Measurements from ENCODE around the gene PHF2. TPM values are rescaled to one million over a fixed set of nuclear protein-coding genes. Genes with fewer than 3 reads are reported as not detected.
A peak's percentile ranks its signal among the peaks of the same experiment; 100 is the strongest.

The PHF2 gene
- total and polyA plus RNA-seq, 10 donors = 11.2 to 46.2 (median 31.0) TPM

DNA sequence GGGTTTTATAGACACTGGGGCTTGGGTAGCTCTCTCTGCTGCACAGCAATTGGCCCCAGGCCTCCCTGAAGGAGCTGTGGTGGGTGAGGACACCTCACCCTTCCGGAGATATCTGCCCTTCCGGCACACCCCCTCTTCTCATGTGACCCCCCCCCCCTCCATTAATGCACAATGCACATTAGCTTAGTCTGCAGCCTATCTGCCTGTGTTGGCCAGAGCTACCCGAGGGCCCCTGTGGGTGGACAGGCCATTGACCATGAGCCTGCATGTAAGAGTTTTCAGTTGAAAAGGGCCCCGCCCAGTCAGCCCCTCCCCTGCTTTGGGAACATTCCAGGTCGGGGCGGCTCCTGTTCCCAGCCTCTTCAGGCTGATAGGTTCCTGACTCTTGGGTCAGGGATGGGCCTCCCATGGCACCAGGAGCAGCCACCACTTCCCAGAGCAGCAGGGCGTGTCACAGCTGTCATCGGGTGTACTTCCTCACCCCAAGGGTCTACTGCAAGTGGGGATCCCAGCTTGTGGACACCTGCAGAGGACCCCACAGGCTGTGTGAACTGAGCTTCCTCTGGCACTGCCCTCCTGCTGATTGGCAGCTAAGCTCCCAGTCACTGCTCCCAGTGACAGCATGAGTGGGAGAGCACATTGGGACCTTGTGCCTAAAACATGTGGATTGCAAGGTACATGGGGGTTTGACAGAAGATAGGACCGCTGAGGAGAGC lies 17.8 kb downstream of the PHF2 start:
- H3K27ac ChIP-seq = peak overlapping the region in 4 of 8 donors; percentile 21 to 41 (median 29)

GRCh38 chr9:93595461-93595860 lies 19.1 kb downstream of the PHF2 start:
- H3K4me3 ChIP-seq = no peak overlapping the region
- no peak for DNase-seq
- H3K4me1 ChIP-seq = peaks cover 12 to 100% (median 65%) of the 10 kb centered on the region in 6 donors
- peaks cover 0 to 4% (median 0%) of the 10 kb centered on the region in 6 donors for H3K36me3 ChIP-seq
- H3K27ac ChIP-seq = no peak overlapping the region
- H3K27me3 ChIP-seq (replicated peaks in 1 of 7) = no peaks in the 10 kb centered on the region
- TF ChIP-seq POLR2AphosphoS5 (IDR thresholded peaks at IDR 0.05) (no peak), CTCF (IDR thresholded peaks at IDR 0.05 in 8 of 11, conservative IDR thresholded peaks at IDR 0.05 in 3 of 11) (no peak), POLR2A (IDR thresholded peaks at IDR 0.05) (no peak)
- 91 to 97% (median 96%) methylated on average over 5 of the region's 5 CpGs for WGBS, 5 donors
- intact Hi-C loops (cut with DNase I; ENCODE audit: low total_unique reads) = no loop called here
- no peaks in the 10 kb centered on the region for H3K9me3 ChIP-seq

More for the DNA sequence above, 17.8 kb downstream of the PHF2 start:
- DNase-seq = peak; percentile 72
- Histone ChIP-seq H3K36me3 (peaks cover 0 to 4% (median 0%) of the 10 kb centered on the region in 6 donors), H3K9me3 (no peaks in the 10 kb centered on the region), H3K4me1 (peaks cover 14 to 100% (median 64%) of the 10 kb centered on the region in 6 donors), H3K27me3 (replicated peaks in 1 of 7) (no peaks in the 10 kb centered on the region), H3K4me3 (no peak overlapping the region)
- 69 to 88% (median 72%) methylated on average over 7 to 9 of the region's 9 CpGs for WGBS, 5 donors
- TF ChIP-seq POLR2AphosphoS5 (IDR thresholded peaks at IDR 0.05) (no peak), POLR2A (IDR thresholded peaks at IDR 0.05) (no peak), CTCF (IDR thresholded peaks at IDR 0.05 in 8 of 11, conservative IDR thresholded peaks at IDR 0.05 in 3 of 11) (no peak)
- intact Hi-C loops (cut with DNase I; ENCODE audit: low total_unique reads) = no loop called here

- Histone ChIP-seq H3K27ac (no peak overlapping the region), H3K36me3 (peaks cover 0 to 4% (median 0%) of the 10 kb centered on the region in 6 donors), H3K27me3 (replicated peaks in 1 of 7) (no peaks in the 10 kb centered on the region), H3K9me3 (no peaks in the 10 kb centered on the region), H3K4me3 (no peak overlapping the region), H3K4me1 (peaks cover 14 to 100% (median 68%) of the 10 kb centered on the region in 6 donors)
- intact Hi-C loops (cut with DNase I; ENCODE audit: low total_unique reads) = no loop called here
- DNase-seq = no peak
- TF ChIP-seq CTCF (IDR thresholded peaks at IDR 0.05 in 8 of 11, conservative IDR thresholded peaks at IDR 0.05 in 3 of 11) (no peak), POLR2A (IDR thresholded peaks at IDR 0.05) (no peak), POLR2AphosphoS5 (IDR thresholded peaks at IDR 0.05) (no peak)
- WGBS, 5 donors = 73 to 79% (median 74%) methylated on average over 5 of the region's 5 CpGs
Measured at GRCh38 chr9:93595861-93596365, 19.5 kb downstream of the PHF2 start.

- no peak for DNase-seq
- H3K9me3 ChIP-seq = no peaks in the 10 kb centered on the region
- TF ChIP-seq CTCF (IDR thresholded peaks at IDR 0.05 in 8 of 11, conservative IDR thresholded peaks at IDR 0.05 in 3 of 11) (no peak), POLR2AphosphoS5 (IDR thresholded peaks at IDR 0.05) (no peak), POLR2A (IDR thresholded peaks at IDR 0.05) (no peak)
- H3K4me3 ChIP-seq = no peak overlapping the region
- peaks cover 14 to 100% (median 67%) of the 10 kb centered on the region in 6 donors for H3K4me1 ChIP-seq
- H3K27me3 ChIP-seq (replicated peaks in 1 of 7) = no peaks in the 10 kb centered on the region
- WGBS, 5 donors = 58 to 77% (median 68%) methylated on average over 4 of the region's 4 CpGs
- no peak overlapping the region for H3K27ac ChIP-seq
- H3K36me3 ChIP-seq = peaks cover 0 to 4% (median 0%) of the 10 kb centered on the region in 6 donors
- intact Hi-C loops (cut with DNase I; ENCODE audit: low total_unique reads) = no loop called here
Measured at GRCh38 chr9:93596399-93596798, 20.0 kb downstream of the PHF2 start.

Measured in spleen (tissue), 11 donors.